Body of pancreas (tissue), 4 donors: ENCODE measurements around the gene OR6B2. TPM values are rescaled to one million over a fixed set of nuclear protein-coding genes. Genes with fewer than 3 reads are reported as not detected.

Experiments
- ATAC-seq: fragments of 150-250 bp; one replicate; pipeline ENCODE4 v1.9.1; 2016
- DNase-seq, 4 donors: peaks; one replicate each; pipeline ENCODE4 v3.0.0-alpha.2; 2019
- H3K27ac ChIP-seq, 4 donors: fragments of 200-600 bp; sonication (generic); 1 replicate in 3 of 4; 2 replicates in 1 of 4; pipeline versions ENCODE4 v1.5.1 to v1.6.1; 2016 to 2019; ENCODE audit warnings: mild to moderate bottlenecking in 1 of 4, mixed read lengths in 1 of 4, moderate library complexity in 1 of 4
- H3K27me3 ChIP-seq, 2 donors: fragments of 200-600 bp; sonication (generic); one replicate each; pipeline ENCODE4 v1.6.0; 2016; ENCODE audit warnings: mild to moderate bottlenecking in 1 of 2
- H3K36me3 ChIP-seq, 2 donors: fragments of 200-600 bp; sonication (generic); replicated peaks in 1 of 2; 2 replicates each; pipeline ENCODE4 v1.5.1; 2016; ENCODE audit warnings: low read depth in 2 of 2; ENCODE audit not compliant: insufficient read depth in 1 of 2
- H3K4me1 ChIP-seq: fragments of 200-600 bp; sonication (generic); one replicate; pipeline ENCODE4 v1.6.0; 2016
- H3K4me3 ChIP-seq, 2 donors: fragments of 200-600 bp; sonication (generic); 1 replicate in 1 of 2; 2 replicates in 1 of 2; pipeline ENCODE4 v1.5.1; 2016 to 2019
- H3K9me3 ChIP-seq, 3 donors: fragments of 200-600 bp; sonication (generic); 1 replicate in 2 of 3; 2 replicates in 1 of 3; pipeline ENCODE4 v1.5.1; 2016
- CTCF ChIP-seq, 7 experiments: fragments of 450-650 bp in 4 of 7; fragments of 200-600 bp in 3 of 7; sonication (generic) in 3 of 7; IDR thresholded peaks; one replicate each; pipeline ENCODE4 v1.5.1; 2016 to 2019; ENCODE audit warnings: antibody characterized with exemption in 7 of 7
- POLR2A ChIP-seq, 3 donors: fragments of 450-650 bp; IDR thresholded peaks; one replicate each; pipeline ENCODE4 v1.6.1; 2016; ENCODE audit warnings: antibody characterized with exemption in 3 of 3, mild to moderate bottlenecking in 2 of 3
- WGBS, 2 donors: methylation state at CpG; one replicate each; pipeline ENCODE4 v1.1.5; 2017; 5-methylcytosine and 5-hydroxymethylcytosine counted together
- intact Hi-C: fragments of 100-400 bp; cut with DNase I; formaldehyde crosslinking; loops from one replicate; pipeline ENCODE4 v1.15.1; 2023
- total RNA-seq, 2 donors: library from RNA; depleted of rRNA; stranded (reverse); fragments of >200 nt; gene quantifications; one replicate each; pipeline ENCODE4 v1.1.0, GENCODE V29; 2016

The OR6B2 gene
- total RNA-seq, 2 donors from 2014 or later = not detected

- Histone ChIP-seq H3K27me3 (no peaks in the 10 kb centered on the region), H3K4me1 (no peaks in the 10 kb centered on the region), H3K4me3 (no peak overlapping the region), H3K27ac (no peak overlapping the region), H3K9me3 (no peaks in the 10 kb centered on the region), H3K36me3 (peaks cover 6 to 19% of the 10 kb centered on the region in 2 donors)
- ATAC-seq = no peak
- intact Hi-C loops = no loop called here
- no peak for TF ChIP-seq POLR2A (IDR thresholded peaks at IDR 0.05)
- TF ChIP-seq CTCF (IDR thresholded peaks at IDR 0.05) = no peak
- no peak for DNase-seq
- WGBS, 2 donors = 83 to 85% methylated on average over 14 of the region's 14 CpGs
These were observed 39.3 kb downstream of the OR6B2 start for GRCh38 chr2:239990966-239991365.

DNA sequence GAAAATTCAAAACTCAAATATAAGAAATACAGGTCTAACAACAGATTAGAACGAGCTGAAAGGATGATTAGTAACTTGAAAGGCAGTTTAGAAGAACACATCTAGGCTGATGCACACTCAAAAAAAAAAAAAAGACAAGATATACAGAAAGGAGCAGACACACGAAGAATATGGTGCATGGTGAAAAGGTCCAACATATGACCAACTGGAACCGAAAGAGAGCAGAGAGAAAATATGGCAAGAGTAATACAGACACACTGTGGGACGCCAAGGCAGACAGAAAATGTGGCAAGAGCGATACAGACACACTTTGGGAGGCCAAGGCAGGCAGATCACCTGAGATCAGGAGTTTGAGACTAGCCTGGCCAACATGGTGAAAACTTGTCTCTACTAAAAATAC lies 44.9 kb downstream of the OR6B2 start:
- no peaks in the 10 kb centered on the region for H3K27me3 ChIP-seq
- peaks cover 0 to 5% (median 0%) of the 10 kb centered on the region in 3 donors for H3K9me3 ChIP-seq
- no peak overlapping the region for H3K4me3 ChIP-seq
- intact Hi-C loops = no loop called here
- no peak for ATAC-seq
- peaks cover 6 to 19% of the 10 kb centered on the region in 2 donors for H3K36me3 ChIP-seq
- no peak for TF ChIP-seq POLR2A (IDR thresholded peaks at IDR 0.05)
- no peak for TF ChIP-seq CTCF (IDR thresholded peaks at IDR 0.05)
- no peaks in the 10 kb centered on the region for H3K4me1 ChIP-seq
- DNase-seq = no peak
- no peak overlapping the region for H3K27ac ChIP-seq
- 96% methylated on average over 5 of the region's 5 CpGs for WGBS, 2 donors

DNA sequence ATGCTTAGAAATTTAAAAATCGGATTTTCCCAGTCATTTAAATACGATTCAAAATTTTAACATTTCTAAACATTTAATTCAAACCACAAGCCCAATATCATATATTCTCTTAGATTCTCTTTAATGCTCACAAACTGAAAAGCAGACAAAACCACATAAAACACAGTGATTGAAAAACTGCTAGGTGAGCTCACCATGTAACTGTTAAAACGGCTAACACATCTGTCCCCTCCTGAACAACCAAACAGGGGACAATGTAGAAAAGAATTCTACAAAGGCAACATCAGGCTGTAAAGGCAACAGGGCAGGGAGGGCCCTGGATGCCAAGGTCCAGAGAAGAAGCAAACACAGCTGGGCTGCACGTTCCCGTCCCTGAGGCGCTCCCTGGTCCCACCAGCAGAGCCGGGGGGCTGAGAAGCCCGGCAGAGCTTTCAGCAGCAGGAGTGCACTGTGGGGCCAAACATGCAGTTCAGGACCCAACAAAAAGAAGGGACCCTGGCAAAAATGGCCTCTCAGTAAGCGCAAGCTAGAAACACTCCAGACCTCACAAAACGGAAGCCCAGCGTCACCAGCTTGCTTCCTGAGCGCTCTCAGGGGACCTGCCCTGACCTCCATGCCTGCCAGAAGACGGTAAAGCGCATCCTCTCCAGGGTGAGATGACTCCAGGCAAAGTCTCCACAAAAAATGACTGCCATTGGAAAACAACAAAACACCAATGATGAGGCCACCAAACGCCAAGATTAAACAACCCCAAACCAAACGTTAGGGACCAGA lies 45.6 kb downstream of the OR6B2 start:
- Histone ChIP-seq H3K9me3 (peaks cover 0 to 5% (median 0%) of the 10 kb centered on the region in 3 donors), H3K27me3 (no peaks in the 10 kb centered on the region), H3K4me3 (no peak overlapping the region), H3K4me1 (no peaks in the 10 kb centered on the region), H3K27ac (no peak overlapping the region), H3K36me3 (peaks cover 6 to 16% of the 10 kb centered on the region in 2 donors)
- no peak for TF ChIP-seq CTCF (IDR thresholded peaks at IDR 0.05)
- no peak for TF ChIP-seq POLR2A (IDR thresholded peaks at IDR 0.05)
- no peak for DNase-seq
- WGBS, 2 donors = 93 to 97% methylated on average over 16 of the region's 16 CpGs
- intact Hi-C loops = no loop called here
- ATAC-seq = no peak

- TF ChIP-seq POLR2A (IDR thresholded peaks at IDR 0.05) (no peak), CTCF (IDR thresholded peaks at IDR 0.05) (no peak)
- Histone ChIP-seq H3K27me3 (no peaks in the 10 kb centered on the region), H3K36me3 (peaks cover 6 to 13% of the 10 kb centered on the region in 2 donors), H3K27ac (no peak overlapping the region), H3K4me1 (no peaks in the 10 kb centered on the region), H3K4me3 (no peak overlapping the region), H3K9me3 (peaks cover 0 to 5% (median 0%) of the 10 kb centered on the region in 3 donors)
- intact Hi-C loops = no loop called here
- DNase-seq (no peak), ATAC-seq (no peak)
- WGBS, 2 donors = 68 to 80% methylated on average over 8 to 9 of the region's 9 CpGs
These were observed 47.0 kb downstream of the OR6B2 start for GRCh38 chr2:239983004-239983778.

Other genes starting within 250 kb of the OR6B2 start
- 100 to 1,000 TPM in 1 of 2 donors, 10 to 100 TPM in 1; 39.2 to 113 TPM for gene NDUFA10, start 5.1 kb downstream of the OR6B2 start, total RNA-seq
- not detected for gene OR6B3, start 23.1 kb upstream of the OR6B2 start, total RNA-seq
- 100 to 1,000 TPM; 170 to 184 TPM for gene COPS9, start 105.9 kb upstream of the OR6B2 start, total RNA-seq
- gene OTOS, start 110.2 kb upstream of the OR6B2 start, total RNA-seq = not detected